Neural cell (in vitro differentiated cells): ENCODE measurements around the gene ICAM2. TPM values are rescaled to one million over a fixed set of nuclear protein-coding genes. Genes with fewer than 3 reads are reported as not detected.
"Not testable (repeated sequence)": the region's sequence is repeated elsewhere in the genome, so short reads cannot be mapped to it uniquely, and the experiment has no call there.

Experiments
- H2AFZ ChIP-seq: fragments of 200-600, 300-800 bp; sonication (generic), shearing (Covaris generic); 2 replicates; pipeline ENCODE4 v1.6.0; 2014; ENCODE audit warnings: low read depth, mild to moderate bottlenecking, antibody characterized with exemption, low read length, moderate library complexity
- H3F3A ChIP-seq: fragments of 200-600 bp; shearing (Covaris generic); 2 replicates; pipeline ENCODE4 v1.6.1; 2016; ENCODE audit warnings: mild to moderate bottlenecking, moderate library complexity, mixed read lengths, antibody characterized with exemption, low read length; ENCODE audit not compliant: insufficient read depth, poor library complexity, severe bottlenecking
- H3K27ac ChIP-seq: fragments of 200-600, 300-800 bp; sonication (generic), shearing (Covaris generic); 2 replicates; pipeline ENCODE4 v1.5.1; 2014; ENCODE audit warnings: mild to moderate bottlenecking, low read length, moderate library complexity
- H3K27me3 ChIP-seq: fragments of 300-800, 200-600 bp; sonication (generic), shearing (Covaris generic); 2 replicates; pipeline ENCODE4 v1.6.0; 2014; ENCODE audit warnings: mild to moderate bottlenecking, low read depth, low read length, moderate library complexity; ENCODE audit not compliant: insufficient read depth
- H3K36me3 ChIP-seq: fragments of 300-800, 200-600 bp; sonication (generic), shearing (Covaris generic); 2 replicates; pipeline ENCODE4 v1.5.1; 2014; ENCODE audit warnings: mild to moderate bottlenecking, antibody characterized with exemption, low read length, moderate library complexity; ENCODE audit not compliant: insufficient read depth
- H3K4me2 ChIP-seq: fragments of 300-800, 200-600 bp; sonication (generic), shearing (Covaris generic); 2 replicates; pipeline ENCODE4 v1.6.0; 2014; ENCODE audit warnings: mild to moderate bottlenecking, low read length
- H3K4me3 ChIP-seq: fragments of 300-800, 200-600 bp; sonication (generic), shearing (Covaris generic); 2 replicates; pipeline ENCODE4 v1.5.1; 2014; ENCODE audit warnings: mild to moderate bottlenecking, low read length, moderate library complexity
- H3K79me2 ChIP-seq: fragments of 200-600 bp; shearing (Covaris generic); replicated peaks from 2 replicates; pipeline ENCODE4 v1.6.0; 2014; ENCODE audit warnings: mild to moderate bottlenecking, low read length, moderate library complexity; ENCODE audit not compliant: insufficient read depth
- H3K9ac ChIP-seq: fragments of 300-800, 200-600 bp; sonication (generic), shearing (Covaris generic); 2 replicates; pipeline ENCODE4 v1.6.1; 2016; ENCODE audit warnings: mild to moderate bottlenecking, low read length, mixed read lengths
- H3K9me2 ChIP-seq: fragments of 200-600 bp; shearing (Covaris generic); 2 replicates; pipeline ENCODE4 v1.6.1; 2016; ENCODE audit warnings: mild to moderate bottlenecking, low read length, mixed read lengths; ENCODE audit not compliant: insufficient read depth
- H3K9me3 ChIP-seq: fragments of 200-600, 300-800 bp; sonication (generic), shearing (Covaris generic); 2 replicates; pipeline ENCODE4 v1.6.1; 2016; ENCODE audit warnings: mild to moderate bottlenecking, mixed run types, low read length, moderate library complexity, mixed read lengths
- H4K20me1 ChIP-seq: fragments of 200-600 bp; shearing (Covaris generic); 2 replicates; pipeline ENCODE4 v1.6.1; 2016; ENCODE audit warnings: mild to moderate bottlenecking, mixed run types; ENCODE audit not compliant: insufficient read depth
- CTCF ChIP-seq: fragments of 450-650 bp; IDR thresholded peaks from 2 replicates; pipeline ENCODE4 v1.5.1; 2014; ENCODE audit warnings: antibody characterized with exemption, mild to moderate bottlenecking, moderate library complexity; ENCODE audit not compliant: poor library complexity, severe bottlenecking
- EP300 ChIP-seq: fragments of 450-650 bp; conservative IDR thresholded peaks from 2 replicates; pipeline ENCODE4 v1.6.1; 2014; ENCODE audit warnings: antibody characterized with exemption, mild to moderate bottlenecking, moderate library complexity; ENCODE audit not compliant: poor library complexity, severe bottlenecking
- EZH2 ChIP-seq: fragments of 200-600, 300-800 bp; shearing (Covaris generic), sonication (generic); IDR thresholded peaks from 2 replicates; pipeline ENCODE4 v1.6.1; 2014; ENCODE audit warnings: antibody characterized with exemption, low read length, borderline replicate concordance, mild to moderate bottlenecking; ENCODE audit not compliant: insufficient read depth, poor library complexity, severe bottlenecking
- MXI1 ChIP-seq: fragments of 450-650 bp; conservative IDR thresholded peaks from 2 replicates; pipeline ENCODE4 v1.6.1; 2014; ENCODE audit warnings: antibody characterized with exemption, mild to moderate bottlenecking; ENCODE audit not compliant: poor library complexity, severe bottlenecking
- POLR2AphosphoS5 ChIP-seq: IDR thresholded peaks from 2 replicates; pipeline ENCODE4 v1.6.1; 2012
- RAD21 ChIP-seq: fragments of 450-650 bp; conservative IDR thresholded peaks from 2 replicates; pipeline ENCODE4 v1.6.1; 2014; ENCODE audit warnings: antibody characterized with exemption, mild to moderate bottlenecking, moderate library complexity
- REST ChIP-seq: IDR thresholded peaks from 2 replicates; pipeline ENCODE4 v1.6.1; 2012; ENCODE audit warnings: borderline replicate concordance
- SMC3 ChIP-seq: fragments of 450-650 bp; conservative IDR thresholded peaks from 2 replicates; pipeline ENCODE4 v1.6.1; 2014; ENCODE audit warnings: antibody characterized with exemption, mild to moderate bottlenecking, moderate library complexity; ENCODE audit not compliant: poor library complexity
- TAF1 ChIP-seq: IDR thresholded peaks from 2 replicates; pipeline ENCODE4 v1.6.1; 2012; ENCODE audit warnings: low read depth
- polyA plus RNA-seq: library from polyadenylated mRNA; depleted of rRNA; stranded (reverse); fragments of >200 nt; gene quantifications from 2 replicates; pipeline ENCODE4 v1.2.3, GENCODE V29; 2014

ICAM2 gene
- polyA plus RNA-seq, 1 donor from 2014 or later, result not detected

GRCh38 chr17:63984236-63984635 lies 36.2 kb downstream of the ICAM2 start:
- H2AFZ ChIP-seq, result no peak overlapping the region
- no peaks in the 10 kb centered on the region for H3K36me3 ChIP-seq
- no peaks in the 10 kb centered on the region for H3K27me3 ChIP-seq
- H3K9me2 ChIP-seq, result no peaks in the 10 kb centered on the region
- no peak overlapping the region for H3K4me3 ChIP-seq
- H3K79me2 ChIP-seq, result no peaks in the 10 kb centered on the region
- TF ChIP-seq MXI1, result no peak
- TF ChIP-seq CTCF, result no peak
- TF ChIP-seq POLR2AphosphoS5, result no peak
- no peak for TF ChIP-seq EZH2
- no peak for TF ChIP-seq RAD21
- no peak for TF ChIP-seq EP300
- TF ChIP-seq TAF1, result no peak
- no peak for TF ChIP-seq SMC3
- no peak for TF ChIP-seq REST
- H3K27ac ChIP-seq, result no peak overlapping the region
- no peak overlapping the region for H3K4me2 ChIP-seq
- H3K9me3 ChIP-seq, result no peaks in the 10 kb centered on the region
- H3K9ac ChIP-seq, result no peak overlapping the region
- no peaks in the 10 kb centered on the region for H3F3A ChIP-seq
- H4K20me1 ChIP-seq, result no peaks in the 10 kb centered on the region

- H2AFZ ChIP-seq, result no peak overlapping the region
- H3K9me2 ChIP-seq, result no peaks in the 10 kb centered on the region
- H4K20me1 ChIP-seq, result no peaks in the 10 kb centered on the region
- H3K27ac ChIP-seq, result no peak overlapping the region
- H3K27me3 ChIP-seq, result no peaks in the 10 kb centered on the region
- TF ChIP-seq MXI1 (no peak), RAD21 (no peak), EP300 (no peak), EZH2 (no peak), TAF1 (no peak), CTCF (no peak), POLR2AphosphoS5 (no peak), REST (no peak), SMC3 (no peak)
- no peaks in the 10 kb centered on the region for H3K9me3 ChIP-seq
- H3K4me2 ChIP-seq, result no peak overlapping the region
- H3K4me3 ChIP-seq, result no peak overlapping the region
- no peak overlapping the region for H3K9ac ChIP-seq
- no peaks in the 10 kb centered on the region for H3K36me3 ChIP-seq
- no peaks in the 10 kb centered on the region for H3K79me2 ChIP-seq
- H3F3A ChIP-seq, result no peaks in the 10 kb centered on the region
These were observed 37.1 kb downstream of the ICAM2 start for GRCh38 chr17:63983320-63983719.

GRCh38 chr17:63982641-63983040 lies 37.8 kb downstream of the ICAM2 start:
- not testable (repeated sequence) for H3K9ac ChIP-seq, H3K27me3 ChIP-seq

More at GRCh38 chr17:63982641-63983040, 37.8 kb downstream of the ICAM2 start:
- H3K4me2 ChIP-seq, H4K20me1 ChIP-seq, H2AFZ ChIP-seq, H3K9me3 ChIP-seq, H3F3A ChIP-seq, H3K9me2 ChIP-seq, H3K4me3 ChIP-seq, H3K36me3 ChIP-seq, H3K79me2 ChIP-seq, H3K27ac ChIP-seq: not testable (repeated sequence)
